ENCODE results near the gene CEMIP2. TPM values are rescaled to one million over a fixed set of nuclear protein-coding genes. Genes with fewer than 3 reads are reported as not detected.

CEMIP2 gene
- total RNA-seq, 1 donor from 2014 or later = 139 TPM

GRCh38 chr9:71767163-71767775 lies 1.0 kb downstream of the CEMIP2 start:
- peaks cover 39% of the 10 kb centered on the region for H3K4me1 Mint-ChIP-seq (ENCODE audit: low read depth, unreplicated experiment)
- peak overlapping the region; percentile 68 for H2AFZ ChIP-seq (ENCODE audit: low read depth, low read length)

GRCh38 chr9:71766663-71767062 lies 1.6 kb downstream of the CEMIP2 start:
- Mint-ChIP-seq H3K4me1 (ENCODE audit: low read depth, unreplicated experiment) (peaks cover 43% of the 10 kb centered on the region), H3K36me3 (ENCODE audit: low read depth, unreplicated experiment) (no peaks in the 10 kb centered on the region), H3K27ac (ENCODE audit: unreplicated experiment) (no peak overlapping the region), H3K27me3 (ENCODE audit: low read depth, unreplicated experiment) (no peaks in the 10 kb centered on the region), H3K4me3 (ENCODE audit: unreplicated experiment) (peak overlapping the region; percentile 92), H3K9me3 (ENCODE audit: unreplicated experiment) (no peaks in the 10 kb centered on the region)
- Histone ChIP-seq H3K9ac (ENCODE audit: low read length) (peak overlapping the region; percentile 90), H3K4me1 (ENCODE audit: insufficient read depth, low read length) (peaks cover 64% of the 10 kb centered on the region), H3K79me2 (ENCODE audit: insufficient read depth, low read length) (peaks cover 58% of the 10 kb centered on the region), H2AFZ (ENCODE audit: low read depth, low read length) (no peak overlapping the region), H3K9me3 (ENCODE audit: insufficient read depth, low read depth, low read length) (no peaks in the 10 kb centered on the region), H3K4me2 (ENCODE audit: low read length) (peak overlapping the region; percentile 93), H3K27ac (ENCODE audit: low read depth, low read length) (no peak overlapping the region), H3K36me3 (ENCODE audit: insufficient read depth, low read length) (no peaks in the 10 kb centered on the region), H3K27me3 (ENCODE audit: insufficient read depth, low read length) (no peaks in the 10 kb centered on the region), H3K4me3 (ENCODE audit: insufficient read depth, low read depth, low read length) (peak overlapping the region; percentile 91), H4K20me1 (ENCODE audit: insufficient read depth, low read length) (peaks cover 34% of the 10 kb centered on the region)
- DNase-seq (ENCODE audit: low read depth) = no peak
- FAIRE-seq = peak; percentile 78
- TF ChIP-seq CTCF (IDR thresholded peaks at IDR 0.05; ENCODE audit: insufficient read depth, low read depth, low read length) = no peak
- TF ChIP-seq EZH2 (IDR thresholded peaks at IDR 0.05; ENCODE audit: insufficient read depth, low read length) = no peak

More at GRCh38 chr9:71767163-71767775, 1.0 kb downstream of the CEMIP2 start:
- H3K9me3 Mint-ChIP-seq (ENCODE audit: unreplicated experiment) = no peaks in the 10 kb centered on the region
- H3K27ac Mint-ChIP-seq (ENCODE audit: unreplicated experiment) = peak overlapping the region; percentile 77
- H3K79me2 ChIP-seq (ENCODE audit: insufficient read depth, low read length) = peaks cover 52% of the 10 kb centered on the region
- peaks cover 58% of the 10 kb centered on the region for H3K4me1 ChIP-seq (ENCODE audit: insufficient read depth, low read length)
- no peaks in the 10 kb centered on the region for H3K27me3 Mint-ChIP-seq (ENCODE audit: low read depth, unreplicated experiment)
- TF ChIP-seq EZH2 (IDR thresholded peaks at IDR 0.05; ENCODE audit: insufficient read depth, low read length) (no peak), CTCF (IDR thresholded peaks at IDR 0.05; ENCODE audit: insufficient read depth, low read depth, low read length) (no peak)
- no peaks in the 10 kb centered on the region for H3K9me3 ChIP-seq (ENCODE audit: insufficient read depth, low read depth, low read length)
- H3K4me3 ChIP-seq (ENCODE audit: insufficient read depth, low read depth, low read length) = peak overlapping the region; percentile 91
- H4K20me1 ChIP-seq (ENCODE audit: insufficient read depth, low read length) = peaks cover 30% of the 10 kb centered on the region
- peak overlapping the region; percentile 93 for H3K4me2 ChIP-seq (ENCODE audit: low read length)
- H3K36me3 ChIP-seq (ENCODE audit: insufficient read depth, low read length) = no peaks in the 10 kb centered on the region
- no peaks in the 10 kb centered on the region for H3K27me3 ChIP-seq (ENCODE audit: insufficient read depth, low read length)
- H3K9ac ChIP-seq (ENCODE audit: low read length) = peak overlapping the region; percentile 90
- DNase-seq (ENCODE audit: low read depth) = no peak
- H3K36me3 Mint-ChIP-seq (ENCODE audit: low read depth, unreplicated experiment) = no peaks in the 10 kb centered on the region
- peak overlapping the region; percentile 92 for H3K4me3 Mint-ChIP-seq (ENCODE audit: unreplicated experiment)
- no peak for FAIRE-seq
- H3K27ac ChIP-seq (ENCODE audit: low read depth, low read length) = peak overlapping the region; percentile 90

- peaks cover 53% of the 10 kb centered on the region for H3K4me1 Mint-ChIP-seq (ENCODE audit: low read depth, unreplicated experiment)
- Histone ChIP-seq H3K27ac (ENCODE audit: low read depth, low read length) (no peak overlapping the region), H3K27me3 (ENCODE audit: insufficient read depth, low read length) (no peaks in the 10 kb centered on the region)
Observed at GRCh38 chr9:71765693-71766092, 2.6 kb downstream of the CEMIP2 start.

More at GRCh38 chr9:71765693-71766092, 2.6 kb downstream of the CEMIP2 start:
- Histone ChIP-seq H3K9me3 (ENCODE audit: insufficient read depth, low read depth, low read length) (no peaks in the 10 kb centered on the region), H2AFZ (ENCODE audit: low read depth, low read length) (no peak overlapping the region), H3K4me3 (ENCODE audit: insufficient read depth, low read depth, low read length) (no peak overlapping the region), H3K4me2 (ENCODE audit: low read length) (peak overlapping the region; percentile 93), H3K79me2 (ENCODE audit: insufficient read depth, low read length) (peaks cover 68% of the 10 kb centered on the region), H3K9ac (ENCODE audit: low read length) (no peak overlapping the region), H3K4me1 (ENCODE audit: insufficient read depth, low read length) (peaks cover 64% of the 10 kb centered on the region), H3K36me3 (ENCODE audit: insufficient read depth, low read length) (no peaks in the 10 kb centered on the region), H4K20me1 (ENCODE audit: insufficient read depth, low read length) (peaks cover 44% of the 10 kb centered on the region)
- no peaks in the 10 kb centered on the region for H3K36me3 Mint-ChIP-seq (ENCODE audit: low read depth, unreplicated experiment)
- peak overlapping the region; percentile 63 for H3K27ac Mint-ChIP-seq (ENCODE audit: unreplicated experiment)
- peak; percentile 71 for DNase-seq (ENCODE audit: low read depth)
- H3K27me3 Mint-ChIP-seq (ENCODE audit: low read depth, unreplicated experiment) = no peaks in the 10 kb centered on the region
- no peaks in the 10 kb centered on the region for H3K9me3 Mint-ChIP-seq (ENCODE audit: unreplicated experiment)
- no peak for FAIRE-seq
- TF ChIP-seq CTCF (IDR thresholded peaks at IDR 0.05; ENCODE audit: insufficient read depth, low read depth, low read length) = no peak
- peak overlapping the region; percentile 92 for H3K4me3 Mint-ChIP-seq (ENCODE audit: unreplicated experiment)

Data from astrocyte (in vitro differentiated cells and primary cell).